Renal cortex interstitium (tissue), 11 donors: ENCODE results near the gene TNNC1. TPM values are rescaled to one million over a fixed set of nuclear protein-coding genes. Genes with fewer than 3 reads are reported as not detected.

ENCODE experiments used
- DNase-seq, 11 donors: peaks; one replicate each; pipeline ENCODE4 v3.0.0-alpha.2; 2013; ENCODE audit warnings: low read depth in 9 of 11, low spot score in 4 of 11; ENCODE audit errors: extremely low read depth in 1 of 11
- polyA plus RNA-seq, 3 donors: library from polyadenylated mRNA; unstranded; fragments of 120-200 nt; gene quantifications; one replicate each; pipeline ENCODE4 v1.2.1, GENCODE V29; 2013; ENCODE audit not compliant: insufficient read length in 3 of 3

Gene TNNC1
- polyA plus RNA-seq, 3 donors, result 6.1 to 7.2 (median 6.5) TPM

GRCh38 chr3:52415800-52416199 is 38.0 kb downstream of the TNNC1 start:
- no peak for DNase-seq

DNA sequence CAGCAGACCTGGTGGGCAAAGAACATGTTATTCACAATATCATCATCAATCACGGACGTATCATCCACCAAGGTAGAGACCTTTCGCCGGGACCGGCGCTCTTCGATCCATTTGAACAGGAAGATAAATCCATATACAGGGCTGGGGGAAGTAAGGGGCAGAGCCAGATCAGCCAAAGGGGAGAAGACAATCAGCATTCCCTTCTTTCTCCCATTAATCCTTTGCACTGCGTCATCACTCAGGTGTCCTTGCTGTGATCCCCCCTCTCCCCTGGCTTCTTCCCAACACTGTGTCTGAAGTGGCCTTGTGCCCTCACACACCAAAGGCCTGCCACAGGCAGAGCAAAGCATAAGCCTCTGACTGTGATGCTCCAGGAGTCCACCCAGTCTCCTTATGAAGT is 45.4 kb downstream of the TNNC1 start:
- no peak for DNase-seq

GRCh38 chr3:52407779-52408178 is 46.1 kb downstream of the TNNC1 start:
- no peak for DNase-seq

GRCh38 chr3:52406791-52407510 is 46.9 kb downstream of the TNNC1 start:
- DNase-seq, result no peak

GRCh38 chr3:52406231-52406661 is 47.6 kb downstream of the TNNC1 start:
- DNase-seq, result no peak

- DNase-seq, result no peak
Measured at GRCh38 chr3:52405601-52406110, 48.2 kb downstream of the TNNC1 start.

GRCh38 chr3:52405066-52405465 is 48.8 kb downstream of the TNNC1 start:
- no peak for DNase-seq

DNA sequence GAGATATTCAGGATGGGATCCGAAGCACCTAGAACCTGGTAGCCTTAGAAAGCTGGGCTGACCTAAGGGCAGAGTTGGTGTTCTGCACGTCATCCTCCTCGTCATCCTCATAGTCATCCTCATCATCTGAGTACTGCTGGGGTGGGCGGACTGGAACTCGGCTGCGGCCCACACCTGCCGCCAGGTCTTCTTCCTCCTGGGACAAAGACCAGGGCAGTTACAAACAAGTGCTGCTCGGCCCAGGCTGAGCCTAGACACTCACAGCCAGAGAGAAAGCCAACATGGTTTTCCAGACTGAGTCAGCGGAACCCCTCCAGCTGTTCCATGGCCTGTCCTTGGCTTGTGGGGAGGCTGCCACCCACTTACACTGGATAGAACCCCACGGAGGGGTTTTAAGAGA is 49.5 kb downstream of the TNNC1 start:
- DNase-seq, result no peak

DNA sequence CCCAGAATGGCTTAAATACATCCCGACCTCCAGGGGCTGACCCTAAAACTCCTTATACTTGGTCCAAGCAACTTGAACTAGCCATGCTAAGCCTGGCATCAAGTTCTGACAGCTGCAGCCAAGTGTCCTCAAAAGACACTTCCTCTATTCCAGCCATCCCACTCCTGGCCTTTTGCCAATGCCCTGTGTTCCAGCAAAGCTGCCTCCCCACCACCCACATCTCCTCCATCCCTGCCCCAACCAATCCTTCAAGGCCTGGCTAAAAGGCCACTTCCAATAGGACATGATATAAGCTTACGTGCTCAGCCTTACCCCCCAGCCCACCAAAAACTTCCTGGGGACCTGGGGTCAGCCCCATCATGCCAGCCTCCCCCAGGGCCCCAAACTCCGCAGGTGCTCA is 49.9 kb downstream of the TNNC1 start:
- no peak for DNase-seq

DNA sequence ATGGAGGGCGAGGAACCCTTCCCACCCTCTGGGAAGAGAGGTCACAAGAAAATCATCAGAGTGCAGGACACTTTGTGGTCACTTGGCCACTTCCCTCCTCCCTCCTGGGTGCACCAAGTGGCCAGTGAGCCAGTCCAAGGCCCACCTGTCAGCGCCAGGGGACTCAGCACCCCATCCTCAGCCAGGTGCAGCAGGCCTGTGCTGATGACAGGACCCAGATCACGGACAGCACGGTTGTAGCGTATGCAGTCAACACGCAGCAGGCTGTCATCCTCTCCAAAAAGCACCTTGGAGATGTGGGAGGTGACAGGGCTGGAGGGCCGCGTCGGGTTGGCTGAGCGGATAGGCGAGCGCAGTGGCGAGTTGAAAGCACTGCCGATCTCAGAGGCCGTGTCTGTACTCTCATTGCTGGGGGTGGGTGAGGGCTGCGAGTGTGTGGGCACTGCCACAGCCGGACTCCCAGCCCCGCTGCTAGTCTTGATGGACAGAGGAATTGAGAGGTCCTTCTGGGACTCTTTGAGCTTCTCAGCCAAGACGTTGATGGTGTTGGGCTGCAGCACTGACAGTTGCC is 50.5 kb downstream of the TNNC1 start:
- DNase-seq, result no peak

GRCh38 chr3:52402706-52403270 is 51.1 kb downstream of the TNNC1 start:
- DNase-seq, result no peak

DNA sequence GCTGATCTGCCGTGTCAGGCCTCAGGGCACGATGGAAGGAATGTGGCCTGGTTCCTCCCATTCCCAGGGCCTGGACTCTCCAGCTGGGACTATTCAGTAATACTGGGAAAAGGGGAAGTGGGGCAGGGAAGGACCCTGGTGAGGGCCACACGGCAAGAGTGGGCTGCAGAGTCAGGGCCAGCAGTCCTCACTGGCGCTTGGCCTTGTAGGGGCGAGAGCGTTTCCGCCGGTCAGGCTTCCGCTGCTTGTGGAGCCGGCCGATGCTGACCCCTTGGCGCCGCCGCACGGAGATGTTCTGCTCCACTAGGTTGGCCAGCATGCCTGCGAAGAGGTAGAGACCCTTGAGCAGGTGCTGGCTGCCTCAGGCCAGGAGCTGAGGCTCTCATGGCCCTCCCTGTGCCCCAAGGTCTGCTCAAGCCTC is 51.7 kb downstream of the TNNC1 start:
- DNase-seq, result no peak

- no peak for DNase-seq
Measured at GRCh38 chr3:52401551-52401950, 52.3 kb downstream of the TNNC1 start.

Other genes with a start within 250 kb of the TNNC1 start
- gene TLR9, start 228.4 kb downstream of the TNNC1 start, polyA plus RNA-seq, result under 1 TPM; 0.09 to 0.27 (median 0.17) TPM
- 10 to 100 TPM; 24.0 to 37.9 (median 30.0) TPM for gene TWF2, start 214.9 kb downstream of the TNNC1 start, polyA plus RNA-seq
- 10 to 100 TPM; 17.9 to 20.4 (median 18.2) TPM for gene PPM1M, start 208.3 kb downstream of the TNNC1 start, polyA plus RNA-seq
- gene WDR82, start 175.4 kb downstream of the TNNC1 start, polyA plus RNA-seq, result 100 to 1,000 TPM in 2 of 3 donors, 10 to 100 TPM in 1; 88.4 to 112 (median 110) TPM
- 10 to 100 TPM; 26.2 to 49.4 (median 41.2) TPM for gene GLYCTK, start 166.2 kb downstream of the TNNC1 start, polyA plus RNA-seq
- 10 to 100 TPM; 10.0 to 13.9 (median 10.3) TPM for gene DNAH1, start 137.7 kb downstream of the TNNC1 start, polyA plus RNA-seq
- gene BAP1, start 44.0 kb downstream of the TNNC1 start, polyA plus RNA-seq, result 10 to 100 TPM; 84.5 to 92.5 (median 89.8) TPM
- 10 to 100 TPM in 2 of 3 donors, 1 to 10 TPM in 1; 8.1 to 14.1 (median 10.4) TPM for gene PHF7, start 43.4 kb downstream of the TNNC1 start, polyA plus RNA-seq
- gene SEMA3G, start 8.9 kb downstream of the TNNC1 start, polyA plus RNA-seq, result 10 to 100 TPM; 23.5 to 32.7 (median 24.5) TPM
- gene NISCH, start 1.6 kb upstream of the TNNC1 start, polyA plus RNA-seq, result 100 to 1,000 TPM in 2 of 3 donors, 10 to 100 TPM in 1; 99.3 to 150 (median 115) TPM
- 10 to 100 TPM; 33.9 to 45.5 (median 44.6) TPM for gene STAB1, start 41.3 kb upstream of the TNNC1 start, polyA plus RNA-seq
- gene NT5DC2, start 79.8 kb upstream of the TNNC1 start, polyA plus RNA-seq, result 100 to 1,000 TPM; 142 to 196 (median 165) TPM
- gene UQCC5, start 82.6 kb upstream of the TNNC1 start, polyA plus RNA-seq, result 10 to 100 TPM; 17.4 to 28.2 (median 20.8) TPM
- 10 to 100 TPM; 56.3 to 65.6 (median 64.0) TPM for gene PBRM1, start 231.9 kb upstream of the TNNC1 start, polyA plus RNA-seq
- 100 to 1,000 TPM in 2 of 3 donors, 10 to 100 TPM in 1; 92.5 to 109 (median 105) TPM for gene GNL3, start 232.0 kb upstream of the TNNC1 start, polyA plus RNA-seq